Colonic mucosa (tissue), 4 donors: ENCODE results near the gene GPRC5B. TPM values are rescaled to one million over a fixed set of nuclear protein-coding genes. Genes with fewer than 3 reads are reported as not detected.
A peak's percentile ranks its signal among the peaks of the same experiment; 100 is the strongest.

Experiments
- DNase-seq: peaks from one replicate; pipeline ENCODE4 v3.0.0-alpha.2; 2020
- H3K27ac ChIP-seq: fragments of 200-600 bp; one replicate; pipeline ENCODE4 v1.8.0; 2021
- H3K27me3 ChIP-seq: fragments of 200-600 bp; one replicate; pipeline ENCODE4 v1.8.0; 2021
- H3K36me3 ChIP-seq: fragments of 200-600 bp; one replicate; pipeline ENCODE4 v1.8.0; 2021
- H3K4me1 ChIP-seq: fragments of 200-600 bp; one replicate; pipeline ENCODE4 v1.8.0; 2021; ENCODE audit warnings: mild to moderate bottlenecking
- H3K4me3 ChIP-seq: fragments of 200-600 bp; one replicate; pipeline ENCODE4 v1.8.0; 2021
- H3K9ac ChIP-seq, 2 donors: one replicate each; pipeline ENCODE4 v1.7.0; 2013; ENCODE audit warnings: control low read depth in 2 of 2, low read depth in 2 of 2, low read length in 2 of 2
- H3K9me3 ChIP-seq: fragments of 200-600 bp; one replicate; pipeline ENCODE4 v1.8.0; 2021
- intact Hi-C: fragments of 100-400 bp; cut with DNase I; formaldehyde crosslinking; loops from one replicate; pipeline ENCODE4 v1.14.1; 2022
- total RNA-seq, 2 donors: library from RNA; stranded (reverse); fragmentation: NEBNext Ultra II Directional in 1 of 2; extraction: Animal tissue kit (Norgen Biotek cat#: 25700) in 1 of 2; gene quantifications; one replicate each; pipeline ENCODE4 v1.2.1, GENCODE V29; 2021
- TF ChIP-seq, protein P1 (sequence below): fragments of 200-600 bp; IDR thresholded peaks from one replicate; pipeline ENCODE4 v1.8.0; 2022; ENCODE audit warnings: antibody characterized with exemption, mild to moderate bottlenecking
- donor health status: healthy.
- donor health status: DM: no; HTN: no; CAD: no.
- donor health status: DM: no; HTN: no; CAD: no.

GPRC5B gene
- total RNA-seq, 2 donors from 2014 or later, result 3.1 to 8.5 TPM

GRCh38 chr16:19882646-19883045 lies 2.0 kb downstream of the GPRC5B start:
- TF ChIP-seq, protein P1, sequence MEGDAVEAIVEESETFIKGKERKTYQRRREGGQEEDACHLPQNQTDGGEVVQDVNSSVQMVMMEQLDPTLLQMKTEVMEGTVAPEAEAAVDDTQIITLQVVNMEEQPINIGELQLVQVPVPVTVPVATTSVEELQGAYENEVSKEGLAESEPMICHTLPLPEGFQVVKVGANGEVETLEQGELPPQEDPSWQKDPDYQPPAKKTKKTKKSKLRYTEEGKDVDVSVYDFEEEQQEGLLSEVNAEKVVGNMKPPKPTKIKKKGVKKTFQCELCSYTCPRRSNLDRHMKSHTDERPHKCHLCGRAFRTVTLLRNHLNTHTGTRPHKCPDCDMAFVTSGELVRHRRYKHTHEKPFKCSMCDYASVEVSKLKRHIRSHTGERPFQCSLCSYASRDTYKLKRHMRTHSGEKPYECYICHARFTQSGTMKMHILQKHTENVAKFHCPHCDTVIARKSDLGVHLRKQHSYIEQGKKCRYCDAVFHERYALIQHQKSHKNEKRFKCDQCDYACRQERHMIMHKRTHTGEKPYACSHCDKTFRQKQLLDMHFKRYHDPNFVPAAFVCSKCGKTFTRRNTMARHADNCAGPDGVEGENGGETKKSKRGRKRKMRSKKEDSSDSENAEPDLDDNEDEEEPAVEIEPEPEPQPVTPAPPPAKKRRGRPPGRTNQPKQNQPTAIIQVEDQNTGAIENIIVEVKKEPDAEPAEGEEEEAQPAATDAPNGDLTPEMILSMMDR, result no peak
- Histone ChIP-seq H3K4me1 (peaks cover 9% of the 10 kb centered on the region), H3K9me3 (no peaks in the 10 kb centered on the region), H3K9ac (peak overlapping the region in 1 of 2 donors; percentile 4), H3K27ac (no peak overlapping the region), H3K36me3 (no peaks in the 10 kb centered on the region), H3K27me3 (peaks cover 5% of the 10 kb centered on the region), H3K4me3 (no peak overlapping the region)
- intact Hi-C loops, result loop anchor here (10.0 kb wide), 1 partner anchor 198 kb away; no protein-coding TSS in a partner anchor
- no peak for DNase-seq

GRCh38 chr16:19882186-19882585 lies 2.5 kb downstream of the GPRC5B start:
- Histone ChIP-seq H3K9me3 (no peaks in the 10 kb centered on the region), H3K4me3 (no peak overlapping the region), H3K9ac (no peak overlapping the region), H3K27me3 (peaks cover 5% of the 10 kb centered on the region), H3K4me1 (peaks cover 9% of the 10 kb centered on the region), H3K27ac (no peak overlapping the region), H3K36me3 (no peaks in the 10 kb centered on the region)
- intact Hi-C loops, result loop anchor here (10.0 kb wide), 1 partner anchor 197 kb away; no protein-coding TSS in a partner anchor
- no peak for DNase-seq
- TF ChIP-seq, protein P1, result no peak

- TF ChIP-seq, protein P1, result no peak
- intact Hi-C loops, result loop anchor here (10.0 kb wide), 1 partner anchor 197 kb away; no protein-coding TSS in a partner anchor
- no peak overlapping the region for H3K4me3 ChIP-seq
- no peaks in the 10 kb centered on the region for H3K9me3 ChIP-seq
- no peak overlapping the region for H3K27ac ChIP-seq
- H3K36me3 ChIP-seq, result no peaks in the 10 kb centered on the region
- H3K4me1 ChIP-seq, result peaks cover 9% of the 10 kb centered on the region
- no peak for DNase-seq
- no peak overlapping the region for H3K9ac ChIP-seq
- peaks cover 5% of the 10 kb centered on the region for H3K27me3 ChIP-seq
Measured at GRCh38 chr16:19881783-19882182, 2.9 kb downstream of the GPRC5B start.

DNA sequence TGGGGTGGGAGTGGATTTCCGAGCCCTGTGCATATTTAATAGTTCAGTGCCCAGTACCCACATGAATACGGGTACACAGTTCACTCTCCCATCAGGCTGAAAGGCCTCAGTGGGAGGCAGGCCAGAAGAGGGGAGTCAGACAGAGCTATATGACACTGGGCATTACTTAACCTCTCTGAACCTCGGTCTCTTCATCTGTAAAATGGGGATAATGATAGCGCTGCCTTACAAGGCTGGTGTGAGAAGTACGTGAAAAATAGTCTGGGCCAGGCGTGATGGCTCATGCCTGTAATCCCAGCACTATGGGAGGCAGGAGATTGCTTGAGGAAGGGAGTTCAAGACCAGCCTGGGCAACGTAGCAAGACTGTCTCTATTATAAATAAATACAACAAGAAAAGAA lies 3.6 kb downstream of the GPRC5B start:
- Histone ChIP-seq H3K9me3 (no peaks in the 10 kb centered on the region), H3K27ac (no peak overlapping the region), H3K4me1 (peaks cover 8% of the 10 kb centered on the region), H3K9ac (no peak overlapping the region), H3K36me3 (no peaks in the 10 kb centered on the region), H3K27me3 (peaks cover 5% of the 10 kb centered on the region), H3K4me3 (no peak overlapping the region)
- no peak for DNase-seq
- TF ChIP-seq, protein P1, result no peak
- intact Hi-C loops, result loop anchor here (10.0 kb wide), 1 partner anchor 196 kb away; no protein-coding TSS in a partner anchor

GRCh38 chr16:19879241-19879792 lies 5.3 kb downstream of the GPRC5B start:
- Histone ChIP-seq H3K27me3 (peaks cover 5% of the 10 kb centered on the region), H3K27ac (no peak overlapping the region), H3K36me3 (no peaks in the 10 kb centered on the region), H3K4me1 (no peaks in the 10 kb centered on the region), H3K9me3 (no peaks in the 10 kb centered on the region), H3K4me3 (no peak overlapping the region), H3K9ac (no peak overlapping the region)
- TF ChIP-seq, protein P1, result no peak
- no peak for DNase-seq
- intact Hi-C loops, result no loop called here
